Activated T-cell treated with anti-CD3 and anti-CD28 coated beads, Interleukin-2, amount 50 U/mL, for 1 hour (primary cell): ENCODE data around the gene CRHR1.
"Not testable (repeated sequence)": the region's sequence is repeated elsewhere in the genome, so short reads cannot be mapped to it uniquely, and the experiment has no call there.

Experiments used
- DNase-seq: peaks from one replicate; pipeline ENCODE4 v3.0.0-alpha.2; 2020

CRHR1 gene

GRCh38 chr17:45847101-45847500, 63.0 kb downstream of the CRHR1 start:
- DNase-seq, result no peak

- no peak for DNase-seq
These were observed 63.6 kb downstream of the CRHR1 start for GRCh38 chr17:45847747-45848146.

- DNase-seq, result no peak
These were observed 64.3 kb downstream of the CRHR1 start for GRCh38 chr17:45848405-45848804.

GRCh38 chr17:45848868-45849535, 64.9 kb downstream of the CRHR1 start:
- no peak for DNase-seq

- no peak for DNase-seq
These were observed 65.4 kb downstream of the CRHR1 start for GRCh38 chr17:45849536-45849990.

- no peak for DNase-seq
These were observed 65.9 kb downstream of the CRHR1 start for GRCh38 chr17:45850011-45850410.

GRCh38 chr17:45850468-45850867, 66.3 kb downstream of the CRHR1 start:
- DNase-seq, result no peak

- DNase-seq, result no peak
These were observed 66.9 kb downstream of the CRHR1 start for GRCh38 chr17:45851022-45851421.

- no peak for DNase-seq
These were observed 67.3 kb downstream of the CRHR1 start for GRCh38 chr17:45851464-45851863.

GRCh38 chr17:45851873-45852272, 67.8 kb downstream of the CRHR1 start:
- DNase-seq, result no peak

- DNase-seq, result peak; percentile 68
These were observed 68.6 kb downstream of the CRHR1 start for GRCh38 chr17:45852535-45853297.

- no peak for DNase-seq
These were observed 70.1 kb downstream of the CRHR1 start for GRCh38 chr17:45854209-45854608.

GRCh38 chr17:45855691-45856336, 71.7 kb downstream of the CRHR1 start:
- DNase-seq, result no peak

GRCh38 chr17:45857977-45858708, 74.0 kb downstream of the CRHR1 start:
- no peak for DNase-seq

- DNase-seq, result no peak
These were observed 77.0 kb downstream of the CRHR1 start for GRCh38 chr17:45861165-45861564.

GRCh38 chr17:45862127-45862526, 78.0 kb downstream of the CRHR1 start:
- not testable (repeated sequence) for DNase-seq

- no peak for DNase-seq
These were observed 79.9 kb downstream of the CRHR1 start for GRCh38 chr17:45863857-45864654.

GRCh38 chr17:45867171-45867570, 83.1 kb downstream of the CRHR1 start:
- no peak for DNase-seq

GRCh38 chr17:45867702-45868101, 83.6 kb downstream of the CRHR1 start:
- DNase-seq, result no peak

GRCh38 chr17:45868276-45868675, 84.2 kb downstream of the CRHR1 start:
- DNase-seq, result no peak

GRCh38 chr17:45869676-45870341, 85.7 kb downstream of the CRHR1 start:
- no peak for DNase-seq
